Myocyte (in vitro differentiated cells): Measurements from ENCODE around the gene PLEKHM3. TPM values are rescaled to one million over a fixed set of nuclear protein-coding genes. Genes with fewer than 3 reads are reported as not detected.

Experiments used
- DNase-seq: peaks from one replicate; pipeline ENCODE4 v3.0.0-alpha.2; 2012; ENCODE audit warnings: low read depth
- polyA plus RNA-seq: library from polyadenylated mRNA; unstranded; fragments of >200 nt; gene quantifications from one replicate; pipeline ENCODE4 v1.2.1, GENCODE V29; 2012; ENCODE audit warnings: missing spikeins
- total RNA-seq: library from RNA; depleted of rRNA; stranded (reverse); fragments of >200 nt; gene quantifications from 2 replicates; pipeline ENCODE4 v1.2.3, GENCODE V29; 2014

PLEKHM3 gene
- total RNA-seq, result 6.7 and 8.5 TPM in 2 replicates
- 4.7 TPM for polyA plus RNA-seq

GRCh38 chr2:208025037-208025813 lies at the start of gene PLEKHM3:
Gene PLEKHM3, minus strand, starts transcription at chr2:208025527. Its CDS starts 23,888 bp downstream, at chr2:208001639.
- peak; percentile 91 for DNase-seq

GRCh38 chr2:208074610-208075356 lies 49.5 kb upstream of the PLEKHM3 start:
- no peak for DNase-seq

- DNase-seq, result peak; percentile 70
Measured at GRCh38 chr2:208072250-208072892, 47.0 kb upstream of the PLEKHM3 start.

GRCh38 chr2:208069186-208069585 lies 43.9 kb upstream of the PLEKHM3 start:
- DNase-seq, result no peak

- no peak for DNase-seq
Measured at GRCh38 chr2:208066016-208066415, 40.7 kb upstream of the PLEKHM3 start.

- no peak for DNase-seq
Measured at GRCh38 chr2:208065476-208065875, 40.1 kb upstream of the PLEKHM3 start.

GRCh38 chr2:208064220-208064961 lies 39.1 kb upstream of the PLEKHM3 start:
- peak; percentile 95 for DNase-seq

- no peak for DNase-seq
Measured at GRCh38 chr2:208062961-208063360, 37.6 kb upstream of the PLEKHM3 start.

GRCh38 chr2:208062113-208062512 lies 36.8 kb upstream of the PLEKHM3 start:
- DNase-seq, result peak; percentile 49

- no peak for DNase-seq
Measured at GRCh38 chr2:208057108-208057507, 31.8 kb upstream of the PLEKHM3 start.

- no peak for DNase-seq
Measured at GRCh38 chr2:208049441-208049840, 24.1 kb upstream of the PLEKHM3 start.

- DNase-seq, result peak; percentile 45
Measured at GRCh38 chr2:208049006-208049405, 23.7 kb upstream of the PLEKHM3 start.

- no peak for DNase-seq
Measured at GRCh38 chr2:208047840-208048239, 22.5 kb upstream of the PLEKHM3 start.

GRCh38 chr2:208046686-208047085 lies 21.4 kb upstream of the PLEKHM3 start:
- peak; percentile 37 for DNase-seq

- DNase-seq, result no peak
Measured at GRCh38 chr2:208042450-208042849, 17.1 kb upstream of the PLEKHM3 start.

- peak; percentile 31 for DNase-seq
Measured at GRCh38 chr2:208042041-208042440, 16.7 kb upstream of the PLEKHM3 start.

- peak; percentile 70 for DNase-seq
Measured at GRCh38 chr2:208040199-208041171, 15.2 kb upstream of the PLEKHM3 start.

GRCh38 chr2:208039376-208040110 lies 14.2 kb upstream of the PLEKHM3 start:
- DNase-seq, result no peak
